ENCODE measurements around the gene PEX12.
"Not testable (repeated sequence)": the region's sequence is repeated elsewhere in the genome, so short reads cannot be mapped to it uniquely, and the experiment has no call there.

- TF ChIP-seq, protein P1, sequence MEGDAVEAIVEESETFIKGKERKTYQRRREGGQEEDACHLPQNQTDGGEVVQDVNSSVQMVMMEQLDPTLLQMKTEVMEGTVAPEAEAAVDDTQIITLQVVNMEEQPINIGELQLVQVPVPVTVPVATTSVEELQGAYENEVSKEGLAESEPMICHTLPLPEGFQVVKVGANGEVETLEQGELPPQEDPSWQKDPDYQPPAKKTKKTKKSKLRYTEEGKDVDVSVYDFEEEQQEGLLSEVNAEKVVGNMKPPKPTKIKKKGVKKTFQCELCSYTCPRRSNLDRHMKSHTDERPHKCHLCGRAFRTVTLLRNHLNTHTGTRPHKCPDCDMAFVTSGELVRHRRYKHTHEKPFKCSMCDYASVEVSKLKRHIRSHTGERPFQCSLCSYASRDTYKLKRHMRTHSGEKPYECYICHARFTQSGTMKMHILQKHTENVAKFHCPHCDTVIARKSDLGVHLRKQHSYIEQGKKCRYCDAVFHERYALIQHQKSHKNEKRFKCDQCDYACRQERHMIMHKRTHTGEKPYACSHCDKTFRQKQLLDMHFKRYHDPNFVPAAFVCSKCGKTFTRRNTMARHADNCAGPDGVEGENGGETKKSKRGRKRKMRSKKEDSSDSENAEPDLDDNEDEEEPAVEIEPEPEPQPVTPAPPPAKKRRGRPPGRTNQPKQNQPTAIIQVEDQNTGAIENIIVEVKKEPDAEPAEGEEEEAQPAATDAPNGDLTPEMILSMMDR (IDR thresholded peaks at IDR 0.05): not testable (repeated sequence)
- TF ChIP-seq POLR2A (IDR thresholded peaks at IDR 0.05): not testable (repeated sequence)
Observed at GRCh38 chr17:35563181-35563580, 15.2 kb downstream of the PEX12 start.

All from uterus (tissue), 2 donors.